GM21447 (cell line): ENCODE measurements around the gene BDH1.

ENCODE experiments used
- ATAC-seq: cut with Tn5 transposase; IDR thresholded peaks from one replicate; pipeline ENCODE4 v1.9.1; 2021; ENCODE audit not compliant: unreplicated experiment

BDH1 gene

DNA sequence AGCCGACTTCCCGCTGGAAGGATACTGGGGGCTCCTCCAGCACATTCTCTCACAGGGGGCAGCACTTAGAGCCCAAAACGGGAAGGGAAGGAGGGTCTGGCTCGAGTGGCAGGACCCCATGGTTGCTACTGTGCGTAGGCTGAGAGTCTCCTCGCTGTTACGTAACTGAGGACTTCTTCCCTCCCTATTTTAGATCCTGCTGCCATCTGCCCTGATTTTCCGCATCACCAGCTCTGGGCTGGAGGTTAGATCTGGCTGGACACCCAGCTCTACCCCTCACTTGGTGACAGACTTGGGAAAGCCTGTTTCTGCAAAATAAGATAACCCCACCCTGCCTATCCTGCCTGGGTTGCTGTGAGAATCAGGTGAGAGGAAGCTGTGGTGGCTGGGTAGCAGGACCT is 47.7 kb downstream of the BDH1 start:
- ATAC-seq: no peak

GRCh38 chr3:197507541-197507940 is 48.2 kb downstream of the BDH1 start:
- no peak for ATAC-seq

GRCh38 chr3:197507081-197507480 is 48.7 kb downstream of the BDH1 start:
- ATAC-seq: no peak

GRCh38 chr3:197505796-197506548 is 49.8 kb downstream of the BDH1 start:
- ATAC-seq: no peak

GRCh38 chr3:197504641-197505121 is 51.1 kb downstream of the BDH1 start:
- no peak for ATAC-seq

DNA sequence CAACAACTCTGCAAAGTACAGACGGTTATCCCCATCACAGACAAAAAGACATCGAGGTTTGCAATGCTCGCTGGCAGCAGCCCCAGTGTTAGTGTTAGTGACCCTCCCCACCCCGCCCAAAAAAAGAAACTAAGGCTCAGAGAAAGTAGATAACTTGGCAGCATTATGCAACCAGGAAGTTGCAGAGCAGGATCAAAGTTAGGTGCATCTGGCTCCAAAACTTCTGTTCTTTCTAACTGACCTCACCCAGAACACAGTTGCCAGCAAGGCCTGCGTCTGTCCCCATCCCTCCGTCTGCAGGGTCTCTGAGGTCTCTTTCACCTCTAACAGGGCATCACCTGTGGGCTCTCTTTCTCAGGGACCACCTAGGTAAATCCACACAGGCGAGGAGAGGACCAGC is 51.5 kb downstream of the BDH1 start:
- ATAC-seq: no peak

DNA sequence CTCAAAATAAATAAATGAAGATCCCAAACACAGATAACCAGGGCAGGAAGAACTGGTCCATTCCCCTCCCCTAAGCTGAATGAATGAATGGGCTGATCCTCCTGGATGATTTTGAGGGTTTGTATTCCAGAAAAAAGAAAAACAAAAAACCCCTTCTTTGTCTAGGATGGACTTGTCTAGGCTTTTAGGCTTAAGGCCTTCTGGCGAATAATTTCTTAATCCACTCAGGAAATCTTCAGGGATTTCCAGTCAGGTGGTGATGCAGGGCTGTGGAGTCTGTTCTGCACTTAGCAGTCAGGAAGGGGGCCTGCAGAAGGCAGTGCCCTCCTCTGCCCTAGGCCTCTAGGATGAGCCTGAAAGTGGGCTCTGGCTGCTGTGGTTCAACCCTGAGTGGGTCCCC is 52.1 kb downstream of the BDH1 start:
- ATAC-seq: no peak

DNA sequence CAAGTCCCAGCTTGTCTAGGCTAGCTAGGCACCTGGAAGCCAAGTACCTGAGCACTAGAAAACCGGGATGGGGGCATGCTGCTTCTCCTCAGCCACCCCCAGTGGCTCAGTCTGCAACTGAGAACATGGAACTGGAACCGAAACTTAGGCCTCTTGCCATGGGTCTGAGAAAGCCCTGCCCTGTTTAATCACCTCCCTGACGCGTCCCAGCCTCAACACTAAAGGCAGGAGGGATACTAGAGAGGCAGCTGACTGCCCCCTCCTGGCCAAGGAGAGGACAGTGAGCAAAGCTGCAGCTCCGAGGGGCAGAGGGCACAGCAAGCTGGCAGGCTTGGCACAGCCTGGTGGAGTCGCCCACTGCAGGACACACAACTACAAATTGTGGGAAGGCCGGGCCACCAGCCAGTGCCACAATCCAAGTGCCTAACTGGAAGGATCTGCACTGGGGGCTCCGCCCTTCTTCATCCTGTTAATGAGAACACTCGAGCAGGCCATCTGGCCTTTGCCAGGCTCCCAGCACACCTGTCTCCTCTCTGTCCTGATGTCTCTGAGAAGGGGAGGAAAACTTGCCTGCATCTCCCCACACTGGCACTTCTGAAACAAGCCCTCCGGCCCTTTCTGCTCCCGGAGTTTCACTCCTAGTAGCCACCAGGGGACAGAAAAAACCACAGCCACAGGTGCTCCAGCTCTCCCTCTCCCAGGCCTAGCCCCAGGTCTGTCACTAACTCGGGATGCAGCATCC is 53.7 kb downstream of the BDH1 start:
- peak; percentile 61 for ATAC-seq

DNA sequence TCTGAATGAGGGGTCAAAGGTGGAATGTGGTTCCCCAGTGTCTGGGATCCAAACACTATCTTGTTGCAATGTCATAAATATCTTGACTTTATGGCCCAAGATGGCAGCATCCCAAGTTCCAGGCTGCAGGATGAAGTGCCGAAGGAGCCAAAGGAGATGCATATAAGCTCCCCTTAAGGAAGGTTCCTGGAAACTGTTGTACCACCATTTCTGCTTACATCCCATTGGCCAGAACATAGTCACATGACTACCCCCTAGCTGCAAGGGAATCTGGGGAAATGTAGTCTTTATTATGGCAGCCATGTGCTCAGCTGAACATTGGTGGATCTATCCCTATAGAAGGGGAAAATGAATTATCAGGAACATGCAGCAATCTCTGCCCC is 54.3 kb downstream of the BDH1 start:
- ATAC-seq: no peak

- ATAC-seq: no peak
Measured at GRCh38 chr3:197500812-197501211, 55.0 kb downstream of the BDH1 start.

- no peak for ATAC-seq
Measured at GRCh38 chr3:197499427-197499826, 56.3 kb downstream of the BDH1 start.

GRCh38 chr3:197498499-197499241 is 57.1 kb downstream of the BDH1 start:
- ATAC-seq: no peak

- no peak for ATAC-seq
Measured at GRCh38 chr3:197496746-197497125, 59.0 kb downstream of the BDH1 start.

DNA sequence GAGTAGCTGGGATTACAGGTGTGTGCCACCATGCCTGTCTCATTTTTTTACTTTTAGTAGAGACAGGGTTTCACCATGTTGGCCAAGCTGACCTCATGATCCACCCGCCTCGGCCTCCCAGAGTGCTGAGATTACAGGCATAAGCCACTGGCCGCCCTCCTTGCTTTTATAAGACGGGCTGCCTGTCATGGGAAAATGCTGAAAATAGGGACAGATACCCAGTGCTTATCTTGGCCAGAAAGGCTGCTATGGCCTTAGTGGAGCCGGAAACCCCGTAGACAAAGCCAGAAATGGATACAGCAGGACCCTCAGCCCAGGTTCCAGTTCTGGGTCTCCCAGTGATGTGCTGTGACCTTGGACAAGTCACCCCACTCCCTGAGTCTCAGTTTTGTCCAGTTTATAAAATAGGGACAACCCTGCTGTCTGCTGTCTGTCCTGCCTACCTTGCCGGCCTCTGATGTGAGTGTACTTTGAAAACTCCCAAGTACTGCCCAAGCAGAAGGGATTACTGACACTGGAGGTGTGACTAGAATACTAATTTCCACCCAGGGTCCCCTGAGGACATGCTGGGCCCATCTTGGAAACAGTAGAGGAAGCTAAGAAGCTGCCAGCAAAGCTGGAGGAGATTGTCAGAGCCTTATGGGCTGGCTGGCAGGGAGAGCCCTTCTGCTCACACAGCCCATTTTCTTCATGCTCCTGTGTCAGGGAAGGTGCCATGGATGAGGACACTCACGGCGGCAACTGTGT is 59.6 kb downstream of the BDH1 start:
- no peak for ATAC-seq

DNA sequence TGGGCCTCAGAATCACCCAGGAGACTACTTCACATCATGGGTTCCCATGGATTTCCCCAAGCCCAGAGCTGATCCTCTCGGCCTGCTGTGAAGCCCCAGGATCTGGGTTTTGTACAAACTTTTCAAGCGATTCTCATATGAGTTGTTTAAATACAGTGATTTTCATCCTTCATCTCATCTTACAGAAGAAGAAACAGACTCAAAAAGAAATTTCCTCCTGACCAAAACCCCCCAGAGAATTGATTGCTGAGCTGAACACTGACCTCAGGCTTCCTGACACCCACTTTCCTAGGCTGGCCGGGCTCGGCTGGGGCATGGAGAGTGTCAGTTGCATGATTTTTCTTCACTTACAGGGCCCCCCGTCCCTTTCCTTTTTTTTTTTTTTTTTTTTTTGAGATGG is 60.3 kb downstream of the BDH1 start:
- ATAC-seq: no peak

- no peak for ATAC-seq
Measured at GRCh38 chr3:197495059-197495455, 60.7 kb downstream of the BDH1 start.

DNA sequence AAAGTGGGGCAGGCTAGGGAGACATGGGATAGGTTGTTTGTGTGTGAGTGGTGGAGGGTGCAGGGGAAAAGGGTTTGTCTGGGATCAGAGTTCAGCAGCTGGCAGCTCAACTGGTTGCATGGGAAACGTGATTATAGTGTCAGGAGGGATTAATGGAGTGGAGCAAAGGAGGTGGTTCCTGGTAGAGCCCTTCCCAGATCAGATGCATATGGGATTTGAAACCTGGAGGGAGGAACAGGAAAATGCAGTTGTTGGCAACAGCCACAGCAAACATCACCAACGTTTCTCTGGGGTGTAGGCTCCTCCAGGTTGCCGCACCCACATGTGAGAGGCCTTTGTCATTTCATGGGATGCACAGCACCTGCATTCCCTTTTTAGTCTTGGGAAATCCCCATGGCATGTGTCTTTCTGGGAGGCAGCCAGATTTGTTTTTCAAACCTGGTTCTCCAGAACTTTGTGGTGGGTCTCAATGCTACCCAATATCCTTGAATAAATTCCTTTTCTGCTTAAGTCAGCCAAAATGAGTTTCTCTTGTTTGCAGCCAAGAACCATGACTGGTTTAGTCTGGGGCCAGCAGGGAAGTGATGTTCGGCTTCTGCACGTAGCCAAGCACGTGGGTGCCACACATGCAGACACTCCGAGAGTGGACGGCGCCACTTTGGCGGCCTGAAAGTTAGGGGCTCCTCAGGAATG is 61.3 kb downstream of the BDH1 start:
- ATAC-seq: no peak

- no peak for ATAC-seq
Measured at GRCh38 chr3:197493049-197493448, 62.7 kb downstream of the BDH1 start.

DNA sequence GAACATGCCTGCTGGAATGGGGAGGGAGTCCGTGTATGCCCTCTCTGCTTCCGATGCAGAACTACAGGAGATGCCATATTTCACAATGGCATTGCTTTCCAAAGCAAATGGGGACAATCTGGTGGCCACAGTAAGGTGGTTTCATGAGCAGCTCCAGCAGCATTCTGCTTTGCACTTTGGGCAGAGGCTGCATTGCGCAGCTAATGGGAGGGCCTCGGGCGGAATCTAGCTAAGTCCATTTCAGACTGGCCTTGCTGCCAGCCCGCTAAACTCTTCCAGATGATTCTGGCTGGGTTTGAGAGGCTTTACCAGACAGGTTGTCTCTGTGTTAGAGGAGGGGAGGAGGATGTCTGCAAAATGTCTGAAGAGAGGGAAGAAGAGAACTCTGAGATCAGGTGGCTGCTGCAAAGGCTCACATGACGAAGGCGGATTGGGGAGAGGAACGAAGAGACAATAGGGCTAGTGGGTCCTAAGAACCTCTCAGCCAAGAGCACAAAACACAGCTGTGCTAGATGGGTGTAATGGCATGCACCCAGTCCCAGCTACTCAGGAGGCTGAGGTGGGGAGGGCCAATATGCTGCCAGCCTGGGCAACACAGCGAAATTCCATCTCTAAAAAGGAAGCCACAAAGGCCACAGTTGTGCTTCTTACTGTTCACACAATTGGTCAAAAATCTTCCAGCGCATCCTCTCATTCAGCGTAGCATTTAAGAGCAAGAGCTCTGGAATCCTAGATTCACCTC is 63.7 kb downstream of the BDH1 start:
- ATAC-seq: no peak

- ATAC-seq: no peak
Measured at GRCh38 chr3:197491478-197491877, 64.3 kb downstream of the BDH1 start.
